NCI-H460 (cell line): ENCODE data around the gene MEGF11. TPM values are rescaled to one million over a fixed set of nuclear protein-coding genes. Genes with fewer than 3 reads are reported as not detected.
"Not testable (repeated sequence)": the region's sequence is repeated elsewhere in the genome, so short reads cannot be mapped to it uniquely, and the experiment has no call there.

Source experiments
- DNase-seq: peaks from one replicate; pipeline ENCODE4 v3.0.0-alpha.2; 2016; ENCODE audit warnings: low read depth; ENCODE audit errors: extremely low read depth
- total RNA-seq: library from RNA; depleted of rRNA; stranded (reverse); fragments of >200 nt; shearing (Covaris generic); gene quantifications from 2 replicates; pipeline ENCODE4 v1.2.3, GENCODE V29; 2014

MEGF11 gene
- total RNA-seq, 1 experiment from 2014 or later: 0.40 TPM

- no peak for DNase-seq
Measured at GRCh38 chr15:65883571-65883970, 370.0 kb downstream of the MEGF11 start.

GRCh38 chr15:65881766-65882434 is 371.6 kb downstream of the MEGF11 start:
- no peak for DNase-seq

GRCh38 chr15:65877749-65878148 is 375.8 kb downstream of the MEGF11 start:
- DNase-seq: no peak

- DNase-seq: no peak
Measured at GRCh38 chr15:65875458-65875857, 378.1 kb downstream of the MEGF11 start.

- DNase-seq: no peak
Measured at GRCh38 chr15:65873256-65873655, 380.3 kb downstream of the MEGF11 start.

GRCh38 chr15:65872596-65872995 is 381.0 kb downstream of the MEGF11 start:
- not testable (repeated sequence) for DNase-seq

GRCh38 chr15:65871886-65872285 is 381.7 kb downstream of the MEGF11 start:
- not testable (repeated sequence) for DNase-seq

- DNase-seq: peak; percentile 9
Measured at GRCh38 chr15:65870889-65871533, 382.5 kb downstream of the MEGF11 start.

- no peak for DNase-seq
Measured at GRCh38 chr15:65869954-65870871, 383.3 kb downstream of the MEGF11 start.

- DNase-seq: peak; percentile 93
Measured at GRCh38 chr15:65869126-65869953, 384.2 kb downstream of the MEGF11 start, which contains the start of gene RAB11A. Gene RAB11A, plus strand, starts transcription at chr15:65869491. Its CDS starts 95 bp downstream, at chr15:65869586.

GRCh38 chr15:65868546-65869125 is 384.9 kb downstream of the MEGF11 start:
- no peak for DNase-seq

GRCh38 chr15:65867933-65868332 is 385.6 kb downstream of the MEGF11 start:
- not testable (repeated sequence) for DNase-seq

- no peak for DNase-seq
Measured at GRCh38 chr15:65867244-65867643, 386.3 kb downstream of the MEGF11 start.

GRCh38 chr15:65863106-65863505 is 390.4 kb downstream of the MEGF11 start:
- no peak for DNase-seq

GRCh38 chr15:65862682-65863081 is 390.9 kb downstream of the MEGF11 start:
- peak; percentile 38 for DNase-seq

GRCh38 chr15:65857718-65858402 is 395.7 kb downstream of the MEGF11 start:
- DNase-seq: no peak

- peak; percentile 63 for DNase-seq
Measured at GRCh38 chr15:65856821-65857455, 396.6 kb downstream of the MEGF11 start.

- DNase-seq: no peak
Measured at GRCh38 chr15:65851981-65852380, 401.6 kb downstream of the MEGF11 start.

GRCh38 chr15:65847989-65848388 is 405.6 kb downstream of the MEGF11 start:
- no peak for DNase-seq
